ENCODE data around the gene TRIM67.

TRIM67 gene

DNA sequence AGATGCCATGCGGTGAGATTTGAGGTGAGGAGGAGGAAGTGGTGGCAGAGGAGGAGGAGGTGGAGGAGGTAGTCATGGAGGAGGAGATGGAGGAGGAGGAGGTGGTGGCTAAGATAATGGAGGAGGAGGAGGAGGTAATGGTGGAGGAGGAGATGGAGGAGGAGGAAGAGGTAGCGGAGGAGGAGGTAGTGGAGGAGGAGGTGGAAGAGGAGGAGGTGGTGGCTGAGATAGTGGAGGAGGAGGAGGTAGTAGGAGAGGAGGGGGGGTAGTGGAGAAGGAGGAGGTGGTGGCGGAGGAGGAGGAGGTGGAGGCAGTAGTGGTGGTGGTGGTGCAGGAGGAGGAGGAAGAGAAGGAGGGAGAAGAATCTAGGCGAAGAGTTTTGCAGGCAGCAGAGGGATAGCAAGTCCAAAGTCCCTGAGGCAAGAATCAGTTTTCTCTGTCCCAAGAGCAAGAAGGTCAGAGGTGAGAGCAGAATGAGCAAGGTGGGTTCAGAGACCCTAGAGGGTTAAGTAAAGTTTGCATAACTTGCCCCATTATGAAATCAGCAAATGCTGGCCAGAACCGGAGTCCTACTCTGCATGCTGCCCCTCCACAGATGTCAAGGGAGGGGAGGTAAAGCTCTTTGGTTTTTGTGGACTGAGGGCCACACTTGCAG, 40.2 kb downstream of the TRIM67 start:
- TF ChIP-seq GLIS3 (CRISPR knock-in tag; IDR thresholded peaks at IDR 0.05) (no peak), BACH2 (CRISPR knock-in tag; IDR thresholded peaks at IDR 0.05; ENCODE audit: borderline replicate concordance) (no peak), SNAI2 (CRISPR knock-in tag; IDR thresholded peaks at IDR 0.05) (no peak), ISL1 (CRISPR knock-in tag; IDR thresholded peaks at IDR 0.05) (no peak), ARNTL (CRISPR knock-in tag; IDR thresholded peaks at IDR 0.05; ENCODE audit: borderline replicate concordance, low read depth) (no peak), ZFP3 (CRISPR knock-in tag; IDR thresholded peaks at IDR 0.05) (no peak), TCF4 (CRISPR knock-in tag; IDR thresholded peaks at IDR 0.05; ENCODE audit: borderline replicate concordance) (no peak), TOX (CRISPR knock-in tag; IDR thresholded peaks at IDR 0.05; ENCODE audit: borderline replicate concordance) (no peak), RARB (CRISPR knock-in tag; IDR thresholded peaks at IDR 0.05) (no peak), ZNF70 (CRISPR knock-in tag; IDR thresholded peaks at IDR 0.05) (no peak), ZFP30 (CRISPR knock-in tag; IDR thresholded peaks at IDR 0.05) (no peak), ZNF8 (CRISPR knock-in tag; IDR thresholded peaks at IDR 0.05) (no peak), ZNF565 (CRISPR knock-in tag; conservative IDR thresholded peaks at IDR 0.05; ENCODE audit: low read depth) (no peak)
- TF ChIP-seq, protein P1, sequence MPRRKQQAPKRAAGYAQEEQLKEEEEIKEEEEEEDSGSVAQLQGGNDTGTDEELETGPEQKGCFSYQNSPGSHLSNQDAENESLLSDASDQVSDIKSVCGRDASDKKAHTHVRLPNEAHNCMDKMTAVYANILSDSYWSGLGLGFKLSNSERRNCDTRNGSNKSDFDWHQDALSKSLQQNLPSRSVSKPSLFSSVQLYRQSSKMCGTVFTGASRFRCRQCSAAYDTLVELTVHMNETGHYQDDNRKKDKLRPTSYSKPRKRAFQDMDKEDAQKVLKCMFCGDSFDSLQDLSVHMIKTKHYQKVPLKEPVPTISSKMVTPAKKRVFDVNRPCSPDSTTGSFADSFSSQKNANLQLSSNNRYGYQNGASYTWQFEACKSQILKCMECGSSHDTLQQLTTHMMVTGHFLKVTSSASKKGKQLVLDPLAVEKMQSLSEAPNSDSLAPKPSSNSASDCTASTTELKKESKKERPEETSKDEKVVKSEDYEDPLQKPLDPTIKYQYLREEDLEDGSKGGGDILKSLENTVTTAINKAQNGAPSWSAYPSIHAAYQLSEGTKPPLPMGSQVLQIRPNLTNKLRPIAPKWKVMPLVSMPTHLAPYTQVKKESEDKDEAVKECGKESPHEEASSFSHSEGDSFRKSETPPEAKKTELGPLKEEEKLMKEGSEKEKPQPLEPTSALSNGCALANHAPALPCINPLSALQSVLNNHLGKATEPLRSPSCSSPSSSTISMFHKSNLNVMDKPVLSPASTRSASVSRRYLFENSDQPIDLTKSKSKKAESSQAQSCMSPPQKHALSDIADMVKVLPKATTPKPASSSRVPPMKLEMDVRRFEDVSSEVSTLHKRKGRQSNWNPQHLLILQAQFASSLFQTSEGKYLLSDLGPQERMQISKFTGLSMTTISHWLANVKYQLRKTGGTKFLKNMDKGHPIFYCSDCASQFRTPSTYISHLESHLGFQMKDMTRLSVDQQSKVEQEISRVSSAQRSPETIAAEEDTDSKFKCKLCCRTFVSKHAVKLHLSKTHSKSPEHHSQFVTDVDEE (CRISPR knock-in tag; IDR thresholded peaks at IDR 0.05) = no peak
- TF ChIP-seq, protein P2, sequence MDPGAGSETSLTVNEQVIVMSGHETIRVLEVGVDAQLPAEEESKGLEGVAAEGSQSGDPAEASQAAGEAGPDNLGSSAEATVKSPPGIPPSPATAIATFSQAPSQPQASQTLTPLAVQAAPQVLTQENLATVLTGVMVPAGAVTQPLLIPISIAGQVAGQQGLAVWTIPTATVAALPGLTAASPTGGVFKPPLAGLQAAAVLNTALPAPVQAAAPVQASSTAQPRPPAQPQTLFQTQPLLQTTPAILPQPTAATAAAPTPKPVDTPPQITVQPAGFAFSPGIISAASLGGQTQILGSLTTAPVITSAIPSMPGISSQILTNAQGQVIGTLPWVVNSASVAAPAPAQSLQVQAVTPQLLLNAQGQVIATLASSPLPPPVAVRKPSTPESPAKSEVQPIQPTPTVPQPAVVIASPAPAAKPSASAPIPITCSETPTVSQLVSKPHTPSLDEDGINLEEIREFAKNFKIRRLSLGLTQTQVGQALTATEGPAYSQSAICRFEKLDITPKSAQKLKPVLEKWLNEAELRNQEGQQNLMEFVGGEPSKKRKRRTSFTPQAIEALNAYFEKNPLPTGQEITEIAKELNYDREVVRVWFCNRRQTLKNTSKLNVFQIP (CRISPR knock-in tag; IDR thresholded peaks at IDR 0.05; ENCODE audit: borderline replicate concordance, low read depth) = no peak
- TF ChIP-seq, protein P3, sequence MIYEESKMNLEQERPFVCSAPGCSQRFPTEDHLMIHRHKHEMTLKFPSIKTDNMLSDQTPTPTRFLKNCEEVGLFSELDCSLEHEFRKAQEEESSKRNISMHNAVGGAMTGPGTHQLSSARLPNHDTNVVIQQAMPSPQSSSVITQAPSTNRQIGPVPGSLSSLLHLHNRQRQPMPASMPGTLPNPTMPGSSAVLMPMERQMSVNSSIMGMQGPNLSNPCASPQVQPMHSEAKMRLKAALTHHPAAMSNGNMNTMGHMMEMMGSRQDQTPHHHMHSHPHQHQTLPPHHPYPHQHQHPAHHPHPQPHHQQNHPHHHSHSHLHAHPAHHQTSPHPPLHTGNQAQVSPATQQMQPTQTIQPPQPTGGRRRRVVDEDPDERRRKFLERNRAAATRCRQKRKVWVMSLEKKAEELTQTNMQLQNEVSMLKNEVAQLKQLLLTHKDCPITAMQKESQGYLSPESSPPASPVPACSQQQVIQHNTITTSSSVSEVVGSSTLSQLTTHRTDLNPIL (CRISPR knock-in tag; IDR thresholded peaks at IDR 0.05; ENCODE audit: low read depth) = no peak
- no peak for ATAC-seq

DNA sequence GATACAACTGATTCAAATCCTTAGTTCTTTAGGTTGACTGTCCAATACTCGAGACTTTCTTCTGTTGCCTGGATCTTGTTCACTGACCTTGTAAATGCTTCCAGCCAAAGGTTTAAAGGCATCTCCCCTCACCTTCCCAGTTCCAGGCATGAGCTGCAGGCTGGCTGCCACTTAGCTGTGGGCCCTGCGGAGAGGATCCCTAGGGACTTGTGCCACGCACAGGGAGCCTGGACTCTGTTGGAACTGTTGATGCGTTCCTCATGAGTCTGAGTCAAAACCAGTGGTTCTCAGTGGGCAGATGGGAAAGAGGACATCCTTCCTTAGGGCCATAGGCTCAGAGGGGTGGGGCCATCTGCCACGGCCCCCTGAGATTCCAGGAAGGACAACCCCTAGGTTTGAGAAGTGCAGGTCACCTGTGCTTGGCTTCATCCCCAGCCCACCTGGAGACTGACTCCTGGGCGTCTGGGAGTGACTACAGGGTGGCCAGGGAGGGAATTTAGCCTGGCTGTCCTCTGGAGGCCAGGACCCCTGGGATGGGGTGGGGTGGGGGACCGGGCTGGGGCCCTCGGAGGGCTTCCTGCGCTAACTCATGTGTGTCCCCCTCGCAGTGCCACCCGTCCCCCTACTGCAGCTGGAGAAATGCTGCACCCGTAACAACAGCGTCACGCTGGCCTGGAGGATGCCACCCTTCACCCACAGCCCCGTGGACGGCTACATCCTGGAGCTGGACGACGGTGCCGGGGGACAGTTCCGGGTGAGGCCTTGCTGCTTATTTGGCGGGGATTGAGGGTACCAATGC, 41.6 kb downstream of the TRIM67 start:
- ATAC-seq = no peak
- TF ChIP-seq ARNTL (CRISPR knock-in tag; IDR thresholded peaks at IDR 0.05; ENCODE audit: borderline replicate concordance, low read depth) (no peak), GLIS3 (CRISPR knock-in tag; IDR thresholded peaks at IDR 0.05) (no peak), ISL1 (CRISPR knock-in tag; IDR thresholded peaks at IDR 0.05) (no peak), ZFP30 (CRISPR knock-in tag; IDR thresholded peaks at IDR 0.05) (no peak), ESRRG (CRISPR knock-in tag; IDR thresholded peaks at IDR 0.05) (no peak), RARB (CRISPR knock-in tag; IDR thresholded peaks at IDR 0.05) (no peak), BACH2 (CRISPR knock-in tag; IDR thresholded peaks at IDR 0.05; ENCODE audit: borderline replicate concordance) (no peak), ZNF8 (CRISPR knock-in tag; IDR thresholded peaks at IDR 0.05) (no peak), OSR1 (CRISPR knock-in tag; IDR thresholded peaks at IDR 0.05) (no peak), ZNF70 (CRISPR knock-in tag; IDR thresholded peaks at IDR 0.05) (no peak)

DNA sequence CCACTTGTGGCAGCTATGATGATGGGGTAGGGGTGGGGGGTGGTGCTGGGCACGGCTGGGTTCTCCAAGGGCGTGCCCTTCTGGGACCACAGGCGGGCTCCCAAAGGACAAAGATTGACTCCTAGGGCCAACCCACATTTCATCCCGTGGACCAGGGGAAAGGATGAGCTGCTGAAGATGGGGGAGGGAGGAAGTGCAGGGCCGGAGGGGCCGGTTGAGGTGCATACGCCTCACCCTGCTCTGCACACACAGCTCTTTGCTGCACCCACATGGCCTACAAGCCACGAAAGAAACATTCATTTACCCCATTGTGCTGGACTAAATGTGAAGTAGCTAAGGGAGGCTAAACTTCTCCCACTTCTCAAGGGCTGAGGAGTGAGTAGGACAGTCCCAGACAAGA, 45.0 kb downstream of the TRIM67 start:
- no peak for ATAC-seq
- no peak for TF ChIP-seq RARB (CRISPR knock-in tag; IDR thresholded peaks at IDR 0.05)
- no peak for TF ChIP-seq ISL1 (CRISPR knock-in tag; IDR thresholded peaks at IDR 0.05)
- no peak for TF ChIP-seq GLIS3 (CRISPR knock-in tag; IDR thresholded peaks at IDR 0.05)
- no peak for TF ChIP-seq ZFP30 (CRISPR knock-in tag; IDR thresholded peaks at IDR 0.05)
- TF ChIP-seq PPARA (CRISPR knock-in tag; IDR thresholded peaks at IDR 0.05; ENCODE audit: borderline replicate concordance) = no peak

DNA sequence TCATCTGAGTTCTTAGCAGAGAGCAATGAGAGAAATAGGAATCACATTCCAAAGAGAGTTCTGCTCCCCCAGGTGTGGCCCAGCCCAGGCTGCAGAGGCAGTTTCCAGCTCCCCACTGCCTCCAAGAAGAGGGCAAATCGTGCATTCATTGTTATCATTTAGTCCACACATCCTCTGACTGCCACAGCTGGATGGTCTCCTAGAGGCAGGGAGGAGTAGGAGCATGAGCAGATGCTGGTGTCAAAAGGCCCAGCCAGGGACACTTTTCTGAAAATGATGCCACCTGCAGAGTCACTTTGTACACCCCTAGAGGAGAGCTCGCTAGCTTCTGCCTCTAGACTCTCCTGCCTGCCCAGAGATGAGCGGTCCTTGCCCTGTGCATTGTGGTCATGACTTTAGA, 45.6 kb downstream of the TRIM67 start:
- no peak for TF ChIP-seq OSR1 (CRISPR knock-in tag; IDR thresholded peaks at IDR 0.05)
- no peak for TF ChIP-seq ESRRG (CRISPR knock-in tag; IDR thresholded peaks at IDR 0.05)
- no peak for TF ChIP-seq ZC3H10 (CRISPR knock-in tag; IDR thresholded peaks at IDR 0.05)
- TF ChIP-seq GLIS3 (CRISPR knock-in tag; IDR thresholded peaks at IDR 0.05) = no peak
- no peak for TF ChIP-seq TOX (CRISPR knock-in tag; IDR thresholded peaks at IDR 0.05; ENCODE audit: borderline replicate concordance)
- no peak for TF ChIP-seq ZFP3 (CRISPR knock-in tag; IDR thresholded peaks at IDR 0.05)
- TF ChIP-seq ARNTL (CRISPR knock-in tag; IDR thresholded peaks at IDR 0.05; ENCODE audit: borderline replicate concordance, low read depth) = no peak
- TF ChIP-seq ZNF70 (CRISPR knock-in tag; IDR thresholded peaks at IDR 0.05) = no peak
- no peak for TF ChIP-seq TCF4 (CRISPR knock-in tag; IDR thresholded peaks at IDR 0.05; ENCODE audit: borderline replicate concordance)
- TF ChIP-seq, protein P4, sequence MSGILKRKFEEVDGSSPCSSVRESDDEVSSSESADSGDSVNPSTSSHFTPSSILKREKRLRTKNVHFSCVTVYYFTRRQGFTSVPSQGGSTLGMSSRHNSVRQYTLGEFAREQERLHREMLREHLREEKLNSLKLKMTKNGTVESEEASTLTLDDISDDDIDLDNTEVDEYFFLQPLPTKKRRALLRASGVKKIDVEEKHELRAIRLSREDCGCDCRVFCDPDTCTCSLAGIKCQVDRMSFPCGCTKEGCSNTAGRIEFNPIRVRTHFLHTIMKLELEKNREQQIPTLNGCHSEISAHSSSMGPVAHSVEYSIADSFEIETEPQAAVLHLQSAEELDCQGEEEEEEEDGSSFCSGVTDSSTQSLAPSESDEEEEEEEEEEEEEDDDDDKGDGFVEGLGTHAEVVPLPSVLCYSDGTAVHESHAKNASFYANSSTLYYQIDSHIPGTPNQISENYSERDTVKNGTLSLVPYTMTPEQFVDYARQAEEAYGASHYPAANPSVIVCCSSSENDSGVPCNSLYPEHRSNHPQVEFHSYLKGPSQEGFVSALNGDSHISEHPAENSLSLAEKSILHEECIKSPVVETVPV (CRISPR knock-in tag; IDR thresholded peaks at IDR 0.05) = no peak
- no peak for TF ChIP-seq ISL1 (CRISPR knock-in tag; IDR thresholded peaks at IDR 0.05)
- no peak for ATAC-seq

Measured in SK-N-SH treated with all-trans-retinoic acid at 6 μM for 48 hours (cell line).